ENCODE results near the gene SRSF2. TPM values are rescaled to one million over a fixed set of nuclear protein-coding genes. Genes with fewer than 3 reads are reported as not detected.

The SRSF2 gene
- total RNA-seq, 4 donors from 2014 or later, result 127 to 753 (median 167) TPM

DNA sequence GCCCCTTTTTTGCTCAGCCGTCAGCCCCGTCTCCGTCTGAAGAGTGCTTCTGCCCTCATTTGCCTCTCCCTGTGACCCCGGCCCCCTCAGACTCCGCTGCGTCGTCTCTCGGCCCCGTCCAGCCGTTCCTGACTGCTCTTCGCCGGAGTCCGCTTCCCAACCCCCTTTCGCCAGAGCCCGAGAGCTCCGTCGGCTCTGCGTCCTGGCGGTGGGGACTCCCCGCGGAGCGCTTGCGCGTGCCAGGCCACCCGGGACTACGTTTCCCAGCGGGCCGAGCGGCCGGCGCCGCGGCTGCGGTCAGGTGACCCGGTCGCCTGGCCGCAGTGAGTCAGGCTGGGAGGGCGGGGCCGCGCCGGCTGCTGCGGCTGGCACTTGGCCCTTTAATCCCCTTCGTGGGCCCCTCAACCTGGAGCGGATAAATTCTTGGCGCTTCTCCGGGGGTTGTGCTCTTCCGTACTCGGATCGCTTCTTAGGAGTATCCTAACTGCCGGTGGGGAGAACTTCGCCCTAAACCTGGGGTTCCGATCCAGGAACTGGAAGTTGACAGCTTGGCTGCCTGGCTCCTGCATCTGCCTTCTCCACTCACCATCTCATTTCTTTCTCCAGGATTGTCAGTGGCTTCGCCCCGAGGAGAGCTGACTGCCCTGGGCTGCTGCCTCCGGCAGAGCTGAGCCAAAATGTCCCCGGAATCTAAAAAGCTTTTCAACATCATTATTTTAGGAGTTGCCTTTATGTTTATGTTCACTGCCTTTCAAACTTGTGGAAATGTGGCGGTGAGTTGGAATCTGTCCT is 741 bp upstream of the SRSF2 start, which contains the start of gene MFSD11:
Gene MFSD11, plus strand, starts transcription at position 444 of the 792 bp plus-strand sequence. Its CDS starts 234 bp downstream, at position 678.
- Histone ChIP-seq H3K36me3 (no peaks in the 10 kb centered on the region), H3K4me3 (peak within 1 kb of the TSS; percentile 96 to 97), H3K9me3 (no peaks in the 10 kb centered on the region), H3K4me1 (peaks cover 14% of the 10 kb centered on the region in 2 donors), H3K27ac (peak within 1 kb of the TSS; percentile 100), H3K27me3 (no peaks in the 10 kb centered on the region)
- peak; percentile 89 to 94 for DNase-seq
- peak; percentile 49 to 50 for TF ChIP-seq POLR2A (IDR thresholded peaks at IDR 0.05)
- TF ChIP-seq, protein P1, sequence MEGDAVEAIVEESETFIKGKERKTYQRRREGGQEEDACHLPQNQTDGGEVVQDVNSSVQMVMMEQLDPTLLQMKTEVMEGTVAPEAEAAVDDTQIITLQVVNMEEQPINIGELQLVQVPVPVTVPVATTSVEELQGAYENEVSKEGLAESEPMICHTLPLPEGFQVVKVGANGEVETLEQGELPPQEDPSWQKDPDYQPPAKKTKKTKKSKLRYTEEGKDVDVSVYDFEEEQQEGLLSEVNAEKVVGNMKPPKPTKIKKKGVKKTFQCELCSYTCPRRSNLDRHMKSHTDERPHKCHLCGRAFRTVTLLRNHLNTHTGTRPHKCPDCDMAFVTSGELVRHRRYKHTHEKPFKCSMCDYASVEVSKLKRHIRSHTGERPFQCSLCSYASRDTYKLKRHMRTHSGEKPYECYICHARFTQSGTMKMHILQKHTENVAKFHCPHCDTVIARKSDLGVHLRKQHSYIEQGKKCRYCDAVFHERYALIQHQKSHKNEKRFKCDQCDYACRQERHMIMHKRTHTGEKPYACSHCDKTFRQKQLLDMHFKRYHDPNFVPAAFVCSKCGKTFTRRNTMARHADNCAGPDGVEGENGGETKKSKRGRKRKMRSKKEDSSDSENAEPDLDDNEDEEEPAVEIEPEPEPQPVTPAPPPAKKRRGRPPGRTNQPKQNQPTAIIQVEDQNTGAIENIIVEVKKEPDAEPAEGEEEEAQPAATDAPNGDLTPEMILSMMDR (IDR thresholded peaks at IDR 0.05), result peak in 1 of 4 experiments; percentile 12
- intact Hi-C loops (cut with DNase I; ENCODE audit: low total_unique reads), result no loop called here

- peak overlapping the region; percentile 96 to 97 for H3K4me3 ChIP-seq
- TF ChIP-seq POLR2A (IDR thresholded peaks at IDR 0.05), result peak; percentile 60 to 62
- TF ChIP-seq, protein P1 (IDR thresholded peaks at IDR 0.05), result peak in 3 of 4 experiments; percentile 22 to 41 (median 30)
- peaks cover 14% of the 10 kb centered on the region in 2 donors for H3K4me1 ChIP-seq
- peak; percentile 66 to 79 for DNase-seq
- intact Hi-C loops (cut with DNase I; ENCODE audit: low total_unique reads), result no loop called here
- no peaks in the 10 kb centered on the region for H3K36me3 ChIP-seq
- H3K27me3 ChIP-seq, result no peaks in the 10 kb centered on the region
- H3K27ac ChIP-seq, result peak overlapping the region; percentile 100
- no peaks in the 10 kb centered on the region for H3K9me3 ChIP-seq
These were observed 616 bp downstream of the SRSF2 start for GRCh38 chr17:76736349-76737081.

DNA sequence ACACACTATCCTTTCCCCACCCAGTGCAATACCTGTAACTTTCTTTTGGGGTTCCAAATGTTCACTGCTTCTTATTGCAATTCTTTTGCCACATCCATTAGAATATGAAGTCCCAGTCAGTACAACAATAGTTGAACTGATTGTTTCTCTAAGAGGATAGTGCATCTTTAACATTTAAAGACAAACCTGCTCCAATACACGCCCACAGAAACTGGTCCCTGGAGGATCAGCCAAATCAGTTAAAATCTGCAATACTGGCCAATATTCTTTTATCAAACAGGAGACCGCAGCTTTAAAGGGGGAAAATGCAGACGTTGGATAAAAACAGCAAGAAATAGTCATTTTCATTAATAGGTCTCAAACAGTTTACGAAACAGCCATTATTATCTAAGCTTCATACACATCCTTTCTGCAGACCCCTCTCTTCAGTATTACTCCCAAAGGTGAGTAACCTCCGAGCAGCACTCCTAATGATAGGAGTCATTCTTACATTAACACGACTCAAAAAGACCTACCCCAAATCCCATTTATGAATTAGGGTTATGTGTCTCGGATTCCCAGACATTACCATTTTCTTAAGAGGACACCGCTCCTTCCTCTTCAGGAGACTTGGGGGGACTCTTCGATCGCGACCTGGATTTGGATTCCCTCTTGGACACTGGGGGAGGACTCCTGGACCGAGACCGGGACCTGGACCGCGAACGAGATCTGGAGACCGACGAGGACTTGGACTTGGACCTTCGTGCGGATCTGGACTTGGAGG is 1.4 kb downstream of the SRSF2 start:
- no peaks in the 10 kb centered on the region for H3K27me3 ChIP-seq
- intact Hi-C loops (cut with DNase I; ENCODE audit: low total_unique reads), result no loop called here
- H3K27ac ChIP-seq, result peak overlapping the region; percentile 100
- no peaks in the 10 kb centered on the region for H3K36me3 ChIP-seq
- H3K4me1 ChIP-seq, result peaks cover 14% of the 10 kb centered on the region in 2 donors
- TF ChIP-seq POLR2A (IDR thresholded peaks at IDR 0.05), result no peak
- TF ChIP-seq, protein P1 (IDR thresholded peaks at IDR 0.05), result no peak
- no peaks in the 10 kb centered on the region for H3K9me3 ChIP-seq
- H3K4me3 ChIP-seq, result peak overlapping the region; percentile 96 to 97
- no peak for DNase-seq

GRCh38 chr17:76735006-76735405 is 2.1 kb downstream of the SRSF2 start:
- H3K4me1 ChIP-seq, result peaks cover 14% of the 10 kb centered on the region in 2 donors
- no peaks in the 10 kb centered on the region for H3K27me3 ChIP-seq
- DNase-seq, result no peak
- peak overlapping the region; percentile 7 to 97 for H3K4me3 ChIP-seq
- intact Hi-C loops (cut with DNase I; ENCODE audit: low total_unique reads), result no loop called here
- H3K27ac ChIP-seq, result peak overlapping the region; percentile 100
- H3K36me3 ChIP-seq, result no peaks in the 10 kb centered on the region
- H3K9me3 ChIP-seq, result no peaks in the 10 kb centered on the region
- TF ChIP-seq, protein P1 (IDR thresholded peaks at IDR 0.05), result no peak

All from uterus (tissue), 4 donors.